ENCODE data around the gene PBX2. TPM values are rescaled to one million over a fixed set of nuclear protein-coding genes. Genes with fewer than 3 reads are reported as not detected.

PBX2 gene
- total and polyA plus RNA-seq, 2 of the 4 experiments (the other 2 are of a cell fraction): 17.7 to 56.8 TPM

- TF ChIP-seq FOS (IDR thresholded peaks at IDR 0.05; ENCODE audit: low read depth, low read length) (no peak), BHLHE40 (IDR thresholded peaks at IDR 0.05; ENCODE audit: low read depth, low read length) (no peak), ELK1 (IDR thresholded peaks at IDR 0.05; ENCODE audit: borderline replicate concordance, low read depth, low read length) (no peak), CEBPB (IDR thresholded peaks at IDR 0.05; ENCODE audit: low read depth, low read length) (no peak), SMC3 (IDR thresholded peaks at IDR 0.05; ENCODE audit: low read depth, low read length) (no peak), MAZ (IDR thresholded peaks at IDR 0.05; ENCODE audit: borderline replicate concordance, low read depth, low read length) (no peak), NFE2L2 (IDR thresholded peaks at IDR 0.05; ENCODE audit: low read depth, low read length) (no peak), MXI1 (IDR thresholded peaks at IDR 0.05; ENCODE audit: borderline replicate concordance, low read depth, low read length) (no peak)
- dilution Hi-C loops (cut with HindIII; ENCODE audit: low sequenced_read_pairs, unreplicated experiment) (no loop called here), in situ Hi-C loops (cut with MboI; ENCODE audit: low sequenced_read_pairs) (no loop called here), intact Hi-C loops (cut with micrococcal nuclease) (no loop called here)
- peaks cover 18% of the 10 kb centered on the region for H3K9me1 ChIP-seq (ENCODE audit: insufficient read depth, low read length)
- no peak overlapping the region for H2AK9ac ChIP-seq (replicated peaks; ENCODE audit: low read depth, low read length, poor library complexity)
- H3K27ac ChIP-seq (ENCODE audit: insufficient read depth, low read length): no peak overlapping the region
- peak; percentile 6; the same call in 1 of the 2 replicates for ATAC-seq (ENCODE audit: low read depth)
- no peak overlapping the region for H2AFZ ChIP-seq (replicated peaks; ENCODE audit: low read length, poor library complexity)
- DNase-seq: no peak
- H3K79me1 ChIP-seq (ENCODE audit: low read depth in 1 of 2, low read length in 2 of 2): peaks cover 10 to 31% of the 10 kb centered on the region in 2 experiments; a peak in 3 of 4 replicates
- H3K18ac ChIP-seq (ENCODE audit: low read depth, low read length): no peak overlapping the region
- no peak overlapping the region for H2BK120ac ChIP-seq (ENCODE audit: low read depth, low read length)
- H3K27me3 ChIP-seq (ENCODE audit: control insufficient read depth, insufficient read depth, low read length): no peaks in the 10 kb centered on the region
- no peak overlapping the region for H3K14ac ChIP-seq (replicated peaks; ENCODE audit: low read depth, low read length)
- H3K4ac ChIP-seq (ENCODE audit: low read depth, low read length): no peak overlapping the region
- WGBS, 2 experiments (ENCODE audit: extremely low coverage in 2 of 2, insufficient read length in 1 of 2): no CpG with 5 or more reads among the region's 2 CpGs
- no peak overlapping the region for H4K91ac ChIP-seq (ENCODE audit: insufficient read depth, low read depth, low read length)
- no peak overlapping the region for H4K8ac ChIP-seq (ENCODE audit: low read depth in 2 of 2, low read length in 2 of 2)
- no peak overlapping the region for H3K9ac ChIP-seq (ENCODE audit: low read depth, low read length)
- H4K20me1 ChIP-seq (ENCODE audit: insufficient read depth, low read length): no peaks in the 10 kb centered on the region
- ChIA-PET CTCF (no interaction called here), POLR2A (ENCODE audit: unreplicated experiment) (interaction anchor here (1.0 kb wide), 1 partner anchor 9 kb away, joined by 3 read pairs; no protein-coding TSS in a partner anchor)
- H3K56ac ChIP-seq (ENCODE audit: extremely low read depth, insufficient read depth, low read length): no peak overlapping the region
- H2BK15ac ChIP-seq (ENCODE audit: low read depth, low read length): no peak overlapping the region
- H3K4me3 ChIP-seq (ENCODE audit: insufficient read depth, low read depth, low read length): no peak overlapping the region
- no TSS peak for BruUV-seq (replicated peaks)
- H3K36me3 ChIP-seq (ENCODE audit: control insufficient read depth, insufficient read depth, low read length): peaks cover 54% of the 10 kb centered on the region
- H3K4me2 ChIP-seq (ENCODE audit: low read depth, low read length): no peak overlapping the region
- peaks cover 3% of the 10 kb centered on the region for H3K4me1 ChIP-seq (ENCODE audit: control insufficient read depth, insufficient read depth, low read length)
- H2BK5ac ChIP-seq (ENCODE audit: low read depth, low read length, poor library complexity, severe bottlenecking): no peak overlapping the region
- no peak overlapping the region for H2BK20ac ChIP-seq (ENCODE audit: low read depth, low read length)
- H2AK5ac ChIP-seq (ENCODE audit: low read depth, low read length): no peak overlapping the region
- H3K9me3 ChIP-seq (ENCODE audit: control insufficient read depth, insufficient read depth, low read length): no peaks in the 10 kb centered on the region
- no peak overlapping the region for H4K5ac ChIP-seq (ENCODE audit: low read depth, low read length)
- H3K23ac ChIP-seq (ENCODE audit: low read depth, low read length): no peak overlapping the region
These were observed 21.7 kb downstream of the PBX2 start for GRCh38 chr6:32168350-32168749.
